BLaER1 (cell line): ENCODE measurements around the gene SUCNR1.
"Not testable (repeated sequence)": the region's sequence is repeated elsewhere in the genome, so short reads cannot be mapped to it uniquely, and the experiment has no call there.

Source experiments
- H3K27ac ChIP-seq: shearing (Covaris generic); formaldehyde crosslinking; 2 replicates; pipeline ENCODE4 v1.8.1; 2022
- H3K27me3 ChIP-seq: shearing (Covaris generic); formaldehyde crosslinking; 2 replicates; pipeline ENCODE4 v1.8.1; 2022
- H3K36me3 ChIP-seq: shearing (Covaris generic); formaldehyde crosslinking; 2 replicates; pipeline ENCODE4 v1.8.1; 2022
- H3K4me1 ChIP-seq: shearing (Covaris generic); formaldehyde crosslinking; 2 replicates; pipeline ENCODE4 v1.8.1; 2022
- H3K4me2 ChIP-seq: shearing (Covaris generic); formaldehyde crosslinking; 2 replicates; pipeline ENCODE4 v1.8.1; 2022
- H3K4me3 ChIP-seq: shearing (Covaris generic); formaldehyde crosslinking; 2 replicates; pipeline ENCODE4 v1.8.1; 2022
- H3K9ac ChIP-seq: shearing (Covaris generic); formaldehyde crosslinking; 2 replicates; pipeline ENCODE4 v1.8.1; 2022
- H3K9me3 ChIP-seq: shearing (Covaris generic); formaldehyde crosslinking; 2 replicates; pipeline ENCODE4 v1.8.1; 2022
- H4K20me1 ChIP-seq: shearing (Covaris generic); formaldehyde crosslinking; 2 replicates; pipeline ENCODE4 v1.8.1; 2022
- Cebpa-rat ChIP-seq: shearing (Covaris generic); IDR thresholded peaks from 2 replicates; pipeline ENCODE4 v1.8.1; 2022

SUCNR1 gene

DNA sequence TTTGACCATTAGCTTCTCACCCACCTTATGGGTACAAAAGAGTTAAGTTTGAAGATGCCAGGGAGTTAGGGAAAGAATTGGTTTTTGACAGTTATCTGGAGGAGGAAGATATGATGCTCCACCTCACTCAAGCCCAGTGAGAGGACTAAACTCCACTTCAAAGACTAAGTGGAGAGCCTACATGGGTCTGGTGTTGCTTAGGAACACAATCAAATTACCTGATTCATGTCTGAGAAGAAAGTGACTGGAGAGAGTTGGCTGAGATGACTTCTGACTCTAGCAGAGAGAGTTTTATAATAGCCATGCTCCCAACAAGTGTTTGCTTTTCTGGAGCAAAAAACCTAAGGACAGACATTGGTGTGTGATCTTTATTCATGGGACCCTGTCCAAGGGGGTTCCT lies 43.3 kb downstream of the SUCNR1 start:
- no peaks in the 10 kb centered on the region for H3K27me3 ChIP-seq
- H4K20me1 ChIP-seq = no peaks in the 10 kb centered on the region
- H3K4me1 ChIP-seq = peaks cover 12% of the 10 kb centered on the region; the same call in 1 of the 2 replicates
- H3K36me3 ChIP-seq = no peaks in the 10 kb centered on the region
- H3K4me2 ChIP-seq = no peak overlapping the region; the same call in 1 of the 2 replicates
- H3K9ac ChIP-seq = no peak overlapping the region
- no peak for TF ChIP-seq Cebpa-rat
- H3K4me3 ChIP-seq = no peak overlapping the region
- H3K27ac ChIP-seq = no peak overlapping the region
- no peaks in the 10 kb centered on the region; the same call in 1 of the 2 replicates for H3K9me3 ChIP-seq

DNA sequence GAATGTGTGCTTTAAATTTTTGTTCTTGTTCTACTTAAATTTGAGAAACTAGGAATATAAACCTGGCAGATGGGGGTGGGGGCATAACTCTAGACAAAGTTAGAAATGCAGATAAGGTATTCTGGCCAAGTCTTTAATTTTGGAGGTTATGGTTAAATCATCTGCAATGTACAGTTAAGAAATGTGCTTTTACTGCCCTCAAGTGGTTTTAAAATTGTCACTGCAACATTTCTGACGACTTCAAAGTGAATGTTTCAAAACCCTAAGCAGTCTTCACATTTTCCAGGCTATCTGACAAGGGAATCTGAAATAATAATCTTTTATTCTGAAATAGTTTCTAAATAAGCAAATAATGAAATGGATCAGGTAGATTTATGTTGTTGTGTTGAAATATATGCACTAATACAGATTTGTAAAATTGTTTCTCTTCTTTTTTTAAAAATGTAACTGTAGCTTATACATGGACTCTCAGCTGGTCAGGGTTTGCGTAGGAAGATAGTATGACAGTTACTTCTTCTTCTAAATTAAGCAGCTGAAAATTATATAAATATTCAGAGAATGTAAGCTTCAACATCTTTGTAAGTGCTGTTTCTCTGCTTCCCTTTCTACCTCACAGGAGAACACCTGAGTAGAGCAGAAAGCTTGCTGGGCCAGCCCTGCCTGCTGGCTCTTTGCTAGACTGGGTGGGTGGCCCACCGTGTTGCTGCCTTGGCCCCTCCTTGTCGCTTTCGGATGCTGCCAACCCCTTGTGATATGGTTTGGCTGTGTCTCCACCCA lies 45.0 kb downstream of the SUCNR1 start:
- H3K9ac ChIP-seq = no peak overlapping the region
- no peaks in the 10 kb centered on the region for H3K27me3 ChIP-seq
- no peak overlapping the region for H3K4me3 ChIP-seq
- peaks cover 12% of the 10 kb centered on the region; the same call in 1 of the 2 replicates for H3K4me1 ChIP-seq
- no peak overlapping the region for H3K27ac ChIP-seq
- H3K4me2 ChIP-seq = no peak overlapping the region
- H3K9me3 ChIP-seq = no peaks in the 10 kb centered on the region; the same call in 1 of the 2 replicates
- no peaks in the 10 kb centered on the region for H4K20me1 ChIP-seq
- no peak for TF ChIP-seq Cebpa-rat
- H3K36me3 ChIP-seq = no peaks in the 10 kb centered on the region

DNA sequence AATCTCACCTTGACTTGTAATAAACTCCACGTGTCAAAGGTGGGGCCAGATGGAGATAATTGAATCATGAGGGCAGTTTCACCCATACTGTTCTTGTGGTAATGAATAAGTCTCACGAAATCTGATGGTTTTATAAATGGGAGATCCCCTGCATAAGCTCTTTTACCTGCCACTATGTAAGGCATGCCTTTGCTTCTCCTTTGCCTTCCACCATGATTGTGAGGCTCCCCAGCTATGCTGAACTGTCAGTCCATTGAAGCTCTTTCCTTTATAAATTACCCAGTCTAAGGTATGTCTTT lies 45.5 kb downstream of the SUCNR1 start:
- no peaks in the 10 kb centered on the region; the same call in 1 of the 2 replicates for H3K9me3 ChIP-seq
- no peaks in the 10 kb centered on the region for H4K20me1 ChIP-seq
- no peak overlapping the region for H3K4me3 ChIP-seq
- no peak for TF ChIP-seq Cebpa-rat
- no peaks in the 10 kb centered on the region for H3K36me3 ChIP-seq
- H3K9ac ChIP-seq = no peak overlapping the region
- H3K4me1 ChIP-seq = peaks cover 12% of the 10 kb centered on the region; the same call in 1 of the 2 replicates
- no peak overlapping the region for H3K4me2 ChIP-seq
- no peak overlapping the region for H3K27ac ChIP-seq
- no peaks in the 10 kb centered on the region for H3K27me3 ChIP-seq

DNA sequence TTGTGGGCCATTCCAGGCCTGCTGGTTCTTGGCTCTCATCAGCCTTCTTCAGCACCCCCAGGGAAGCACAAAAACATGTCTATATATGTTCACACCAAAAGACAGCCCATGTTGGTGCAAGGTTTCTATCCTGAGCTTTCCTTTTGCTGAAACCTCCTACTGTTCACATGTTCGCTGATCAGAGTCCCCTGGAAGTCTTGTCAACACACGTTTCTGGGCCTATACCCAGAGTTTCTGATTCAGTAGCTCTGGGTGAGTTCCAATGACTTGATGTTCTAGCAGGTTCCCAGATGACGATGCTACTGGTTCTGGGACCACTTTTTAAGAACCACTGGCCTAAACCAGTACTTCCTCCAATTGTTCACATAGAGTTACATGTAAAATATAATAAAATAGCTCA lies 46.0 kb downstream of the SUCNR1 start:
- Histone ChIP-seq H3K9me3 (no peaks in the 10 kb centered on the region; the same call in 1 of the 2 replicates), H3K36me3 (no peaks in the 10 kb centered on the region), H3K4me3 (no peak overlapping the region), H4K20me1 (no peaks in the 10 kb centered on the region), H3K27me3 (no peaks in the 10 kb centered on the region), H3K27ac (no peak overlapping the region), H3K9ac (no peak overlapping the region), H3K4me1 (peaks cover 12% of the 10 kb centered on the region; the same call in 1 of the 2 replicates), H3K4me2 (no peak overlapping the region)
- no peak for TF ChIP-seq Cebpa-rat

DNA sequence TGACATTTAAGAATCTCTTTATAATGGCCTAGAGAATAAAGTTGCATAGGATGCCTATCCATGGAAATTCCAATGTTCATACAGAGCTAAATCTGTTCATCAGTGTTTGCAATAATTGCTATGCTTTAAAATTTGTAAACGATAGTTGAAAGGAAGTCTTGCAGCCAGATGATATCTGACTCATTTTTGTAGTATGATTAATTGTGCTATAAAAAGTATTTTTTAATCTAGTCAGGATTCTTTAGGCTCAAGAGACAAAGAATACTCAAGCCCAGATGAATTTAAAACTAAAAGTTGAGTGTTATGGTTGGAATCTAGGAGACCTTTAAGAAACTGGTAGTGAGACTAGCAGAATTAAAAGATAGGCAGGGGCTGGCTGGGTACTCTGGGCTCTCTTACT lies 50.5 kb downstream of the SUCNR1 start:
- Histone ChIP-seq H3K9ac (no peak overlapping the region), H3K9me3 (0 out of 2 replicates have a peak, but pooled peaks cover 2% of the 10 kb centered on the region), H3K27me3 (no peaks in the 10 kb centered on the region), H3K36me3 (no peaks in the 10 kb centered on the region), H3K4me2 (no peak overlapping the region), H3K4me1 (no peaks in the 10 kb centered on the region), H3K4me3 (no peak overlapping the region), H4K20me1 (no peaks in the 10 kb centered on the region), H3K27ac (no peak overlapping the region)
- no peak for TF ChIP-seq Cebpa-rat

DNA sequence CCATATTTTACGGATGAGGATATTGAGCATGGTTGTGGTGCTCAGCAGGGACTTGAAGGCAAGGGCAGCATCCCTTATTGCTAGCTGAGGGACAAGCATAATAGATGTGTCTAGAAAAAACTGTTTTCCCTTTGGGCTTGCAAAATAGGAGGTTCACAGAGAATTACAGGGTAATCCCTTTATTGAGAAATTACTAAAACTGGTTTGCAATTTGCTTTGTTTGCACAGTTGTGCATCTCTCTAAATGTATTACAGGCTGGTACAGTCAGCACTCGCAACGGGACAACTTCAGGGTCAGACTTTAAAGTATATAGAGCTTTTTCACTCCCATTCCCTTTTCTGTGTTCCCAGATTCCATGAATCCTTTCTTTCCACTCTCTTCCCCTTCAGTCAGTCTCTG lies 51.3 kb downstream of the SUCNR1 start:
- Histone ChIP-seq H3K36me3 (no peaks in the 10 kb centered on the region), H3K27ac (no peak overlapping the region), H4K20me1 (no peaks in the 10 kb centered on the region), H3K4me1 (no peaks in the 10 kb centered on the region), H3K27me3 (no peaks in the 10 kb centered on the region), H3K9ac (no peak overlapping the region), H3K4me2 (no peak overlapping the region), H3K9me3 (0 out of 2 replicates have a peak, but pooled peaks cover 7% of the 10 kb centered on the region), H3K4me3 (no peak overlapping the region)
- TF ChIP-seq Cebpa-rat = no peak

DNA sequence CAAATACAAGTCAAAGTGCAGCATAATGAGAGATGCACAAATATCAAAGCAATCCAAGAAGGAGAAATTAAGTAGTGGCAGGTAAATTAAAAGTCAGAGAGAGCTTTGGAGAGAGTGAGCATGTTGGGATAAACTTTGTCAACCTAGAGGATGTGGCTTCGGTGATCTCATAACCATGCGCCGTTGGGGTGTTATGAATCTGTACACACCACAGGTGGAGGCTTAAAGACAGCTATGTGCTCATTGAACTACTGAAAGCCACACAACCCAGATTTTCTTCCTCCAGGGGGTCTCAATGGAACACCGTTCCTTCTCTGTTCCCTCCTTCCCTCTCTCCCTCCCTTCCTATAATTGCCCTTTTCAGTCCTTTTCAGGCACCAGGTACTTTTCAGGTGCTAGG lies 52.0 kb downstream of the SUCNR1 start:
- H3K4me2 ChIP-seq = no peak overlapping the region
- no peak overlapping the region for H3K27ac ChIP-seq

DNA sequence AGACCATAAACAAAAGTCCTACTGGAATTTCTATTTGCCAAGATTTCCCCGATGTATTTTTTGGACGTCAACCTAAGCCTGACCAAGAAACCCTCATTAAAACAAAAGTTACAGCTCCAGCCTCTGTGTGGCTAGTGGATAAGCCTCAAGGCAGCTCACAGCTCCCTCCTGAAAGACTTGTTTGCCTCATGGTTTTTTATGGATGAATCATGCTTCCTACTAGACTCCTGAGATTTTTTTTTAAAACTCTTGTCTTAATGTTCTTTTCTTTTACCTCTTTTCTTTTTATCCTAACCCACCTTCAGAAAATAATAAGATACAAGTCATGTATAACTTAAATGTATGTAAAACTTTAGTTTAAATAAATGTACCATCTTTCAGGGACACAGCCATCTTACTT lies 52.4 kb downstream of the SUCNR1 start:
- H3K4me2 ChIP-seq = no peak overlapping the region
- H3K4me3 ChIP-seq = no peak overlapping the region
- no peak overlapping the region for H3K27ac ChIP-seq

More for the DNA sequence above, 52.0 kb downstream of the SUCNR1 start:
- no peak overlapping the region for H3K4me3 ChIP-seq
- no peak for TF ChIP-seq Cebpa-rat
- no peaks in the 10 kb centered on the region for H3K4me1 ChIP-seq
- H3K9me3 ChIP-seq = 0 out of 2 replicates have a peak, but pooled peaks cover 7% of the 10 kb centered on the region
- no peaks in the 10 kb centered on the region for H3K27me3 ChIP-seq
- H3K9ac ChIP-seq = no peak overlapping the region
- H4K20me1 ChIP-seq = no peaks in the 10 kb centered on the region
- no peaks in the 10 kb centered on the region for H3K36me3 ChIP-seq

DNA sequence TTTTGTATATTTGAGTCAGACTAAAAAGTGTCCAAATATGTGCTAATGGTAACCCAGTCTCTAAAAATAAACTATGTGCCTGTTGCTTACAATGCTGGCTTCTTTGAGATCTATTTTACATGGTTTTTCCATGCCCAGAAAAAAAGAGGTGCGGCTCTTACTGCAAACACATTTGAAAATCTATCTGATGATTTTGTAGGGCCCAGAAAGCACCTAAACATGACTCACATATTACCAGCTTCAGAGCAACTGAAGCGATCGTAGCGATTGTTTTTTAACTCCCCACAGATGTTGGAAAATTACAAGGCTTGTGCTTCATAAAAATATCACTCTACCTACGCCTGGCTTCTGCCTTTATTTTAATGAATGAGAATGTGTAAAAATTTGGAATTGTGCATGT lies 53.5 kb downstream of the SUCNR1 start:
- H3K4me2 ChIP-seq = no peak overlapping the region
- H3K4me3 ChIP-seq = no peak overlapping the region
- H3K9ac ChIP-seq = no peak overlapping the region
- H3K4me1 ChIP-seq = no peaks in the 10 kb centered on the region
- H3K9me3 ChIP-seq = 0 out of 2 replicates have a peak, but pooled peaks cover 7% of the 10 kb centered on the region
- H3K27ac ChIP-seq = no peak overlapping the region
- no peaks in the 10 kb centered on the region for H3K36me3 ChIP-seq
- no peak for TF ChIP-seq Cebpa-rat
- H4K20me1 ChIP-seq = no peaks in the 10 kb centered on the region
- H3K27me3 ChIP-seq = no peaks in the 10 kb centered on the region

More for the DNA sequence above, 52.4 kb downstream of the SUCNR1 start:
- Histone ChIP-seq H3K9me3 (0 out of 2 replicates have a peak, but pooled peaks cover 7% of the 10 kb centered on the region), H3K4me1 (no peaks in the 10 kb centered on the region), H4K20me1 (no peaks in the 10 kb centered on the region), H3K27me3 (no peaks in the 10 kb centered on the region), H3K9ac (no peak overlapping the region), H3K36me3 (no peaks in the 10 kb centered on the region)
- TF ChIP-seq Cebpa-rat = no peak

DNA sequence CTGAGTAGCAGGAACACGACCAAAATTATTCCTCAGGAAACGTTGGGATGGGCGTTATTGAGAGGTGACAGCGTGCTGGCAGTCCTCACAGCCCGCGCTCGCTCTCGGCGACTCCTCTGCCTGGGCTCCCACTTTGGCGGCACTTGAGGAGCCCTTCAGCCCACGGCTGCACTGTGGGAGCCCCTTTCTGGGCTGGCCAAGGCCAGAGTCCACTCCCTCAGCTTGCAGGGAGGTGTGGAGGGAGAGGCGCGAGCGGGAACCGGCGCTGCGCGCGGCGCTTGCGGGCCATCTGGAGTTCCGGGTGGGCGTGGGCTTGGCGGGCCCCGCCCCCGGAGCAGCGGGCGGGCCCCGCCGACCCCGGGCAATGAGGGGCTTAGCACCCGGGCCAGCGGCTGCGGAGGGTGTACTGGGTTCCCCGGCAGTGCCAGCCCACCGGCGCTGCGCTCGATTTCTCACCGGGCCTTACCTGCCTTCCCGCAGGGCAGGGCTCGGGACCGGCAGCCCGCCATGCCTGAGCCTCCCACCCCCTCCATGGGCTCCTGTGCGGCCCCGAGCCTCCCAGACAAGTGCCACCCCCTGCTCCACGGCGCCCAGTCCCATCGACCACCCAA lies 54.6 kb downstream of the SUCNR1 start:
- H3K27ac ChIP-seq, H3K4me1 ChIP-seq: not testable (repeated sequence)

More for the DNA sequence above, 54.6 kb downstream of the SUCNR1 start:
- H3K27me3 ChIP-seq, H3K36me3 ChIP-seq, H3K4me2 ChIP-seq, H3K9ac ChIP-seq, H4K20me1 ChIP-seq, H3K9me3 ChIP-seq, H3K4me3 ChIP-seq: not testable (repeated sequence)
